SK-N-MC (cell line): ENCODE results near the gene NRP2.

ENCODE experiments used
- DNase-seq: peaks from one replicate; pipeline ENCODE4 v3.0.0-alpha.2; 2011; ENCODE audit warnings: low read depth, low spot score
- H3K27ac ChIP-seq: fragments of 200-600 bp; sonication (generic); 2 replicates; pipeline ENCODE4 v1.5.1; 2016; ENCODE audit warnings: mixed run types
- H3K36me3 ChIP-seq: fragments of 200-600 bp; sonication (generic); 2 replicates; pipeline ENCODE4 v1.6.1; 2017; ENCODE audit warnings: antibody characterized with exemption, low read length, mixed read lengths; ENCODE audit not compliant: insufficient read depth
- H3K4me3 ChIP-seq: fragments of 200-600 bp; sonication (generic); 2 replicates; pipeline ENCODE4 v1.5.1; 2016
- H3K9ac ChIP-seq: fragments of 200-600 bp; sonication (generic); 2 replicates; pipeline ENCODE4 v1.8.0; 2017; ENCODE audit warnings: mixed run types, mixed read lengths; ENCODE audit not compliant: insufficient read length
- H3K9me3 ChIP-seq: fragments of 200-600 bp; sonication (generic); 2 replicates; pipeline ENCODE4 v1.6.1; 2017; ENCODE audit warnings: low read depth, mild to moderate bottlenecking, antibody characterized with exemption, low read length, moderate library complexity, mixed read lengths
- EZH2 ChIP-seq: fragments of 200-600 bp; sonication (generic); IDR thresholded peaks from one replicate; pipeline ENCODE4 v1.6.1; 2017; ENCODE audit warnings: antibody characterized with exemption
- FOXP2 ChIP-seq: optimal IDR thresholded peaks from 2 replicates; pipeline ENCODE3; 2011; ENCODE audit warnings: mild to moderate bottlenecking, moderate library complexity; ENCODE audit not compliant: insufficient read depth; ENCODE audit errors: extremely low read length, control extremely low read depth
- POLR2AphosphoS5 ChIP-seq: IDR thresholded peaks from 2 replicates; pipeline ENCODE4 v1.6.1; 2012; ENCODE audit warnings: mild to moderate bottlenecking, low read depth, low read length, borderline replicate concordance

NRP2 gene

GRCh38 chr2:205763708-205764211 is 81.5 kb downstream of the NRP2 start:
- no peak overlapping the region for H3K27ac ChIP-seq
- no peak overlapping the region for H3K9ac ChIP-seq
- no peak for TF ChIP-seq EZH2
- no peak for TF ChIP-seq FOXP2
- no peak for TF ChIP-seq POLR2AphosphoS5
- no peak for DNase-seq
- H3K4me3 ChIP-seq: no peak overlapping the region
- H3K9me3 ChIP-seq: no peaks in the 10 kb centered on the region
- H3K36me3 ChIP-seq: no peaks in the 10 kb centered on the region

- no peak for DNase-seq
- H3K9ac ChIP-seq: no peak overlapping the region
- no peak overlapping the region for H3K27ac ChIP-seq
Observed at GRCh38 chr2:205764270-205764746, 82.0 kb downstream of the NRP2 start.

DNA sequence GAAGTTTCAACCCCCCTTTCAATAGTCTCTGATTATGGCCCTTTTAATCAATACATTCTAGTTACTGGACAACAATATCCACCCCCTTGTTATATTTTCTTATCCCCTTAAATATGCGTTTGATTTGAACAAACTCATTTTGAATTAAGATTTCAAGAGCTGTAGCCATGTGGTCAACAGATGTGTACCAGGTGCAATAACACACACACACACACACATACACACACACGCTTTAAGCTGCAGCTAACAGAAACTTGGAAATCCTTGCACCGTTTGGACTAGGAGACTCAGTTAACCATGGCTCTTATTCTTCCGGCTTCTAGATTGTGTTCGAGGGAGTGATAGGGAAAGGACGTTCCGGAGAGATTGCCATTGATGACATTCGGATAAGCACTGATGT is 82.8 kb downstream of the NRP2 start:
- Histone ChIP-seq H3K9me3 (no peaks in the 10 kb centered on the region), H3K27ac (no peak overlapping the region), H3K36me3 (no peaks in the 10 kb centered on the region), H3K9ac (no peak overlapping the region), H3K4me3 (no peak overlapping the region)
- TF ChIP-seq FOXP2 (no peak), EZH2 (no peak), POLR2AphosphoS5 (no peak)
- no peak for DNase-seq

More at GRCh38 chr2:205764270-205764746, 82.0 kb downstream of the NRP2 start:
- TF ChIP-seq EZH2: no peak
- TF ChIP-seq FOXP2: no peak
- no peak for TF ChIP-seq POLR2AphosphoS5
- no peaks in the 10 kb centered on the region for H3K9me3 ChIP-seq
- H3K4me3 ChIP-seq: no peak overlapping the region
- H3K36me3 ChIP-seq: no peaks in the 10 kb centered on the region

- Histone ChIP-seq H3K4me3 (no peak overlapping the region), H3K27ac (no peak overlapping the region), H3K9ac (no peak overlapping the region), H3K9me3 (no peaks in the 10 kb centered on the region), H3K36me3 (no peaks in the 10 kb centered on the region)
- TF ChIP-seq POLR2AphosphoS5 (no peak), FOXP2 (no peak), EZH2 (no peak)
- DNase-seq: peak; percentile 22
Observed at GRCh38 chr2:205766779-205767359, 84.6 kb downstream of the NRP2 start.

GRCh38 chr2:205767617-205768016 is 85.3 kb downstream of the NRP2 start:
- DNase-seq: no peak
- no peaks in the 10 kb centered on the region for H3K36me3 ChIP-seq
- no peak overlapping the region for H3K4me3 ChIP-seq

GRCh38 chr2:205768341-205768740 is 86.0 kb downstream of the NRP2 start:
- TF ChIP-seq FOXP2 (no peak), POLR2AphosphoS5 (no peak), EZH2 (no peak)
- no peaks in the 10 kb centered on the region for H3K36me3 ChIP-seq
- no peak overlapping the region for H3K4me3 ChIP-seq
- no peak for DNase-seq
- no peaks in the 10 kb centered on the region for H3K9me3 ChIP-seq
- H3K9ac ChIP-seq: no peak overlapping the region
- H3K27ac ChIP-seq: no peak overlapping the region

More at GRCh38 chr2:205767617-205768016, 85.3 kb downstream of the NRP2 start:
- no peak for TF ChIP-seq FOXP2
- no peak for TF ChIP-seq EZH2
- TF ChIP-seq POLR2AphosphoS5: no peak
- no peaks in the 10 kb centered on the region for H3K9me3 ChIP-seq
- H3K27ac ChIP-seq: no peak overlapping the region
- H3K9ac ChIP-seq: no peak overlapping the region

- no peak overlapping the region for H3K9ac ChIP-seq
- H3K4me3 ChIP-seq: no peak overlapping the region
- no peaks in the 10 kb centered on the region for H3K9me3 ChIP-seq
- no peaks in the 10 kb centered on the region for H3K36me3 ChIP-seq
- no peak overlapping the region for H3K27ac ChIP-seq
- no peak for DNase-seq
- no peak for TF ChIP-seq EZH2
- TF ChIP-seq POLR2AphosphoS5: no peak
- TF ChIP-seq FOXP2: no peak
Observed at GRCh38 chr2:205768815-205769494, 86.7 kb downstream of the NRP2 start.

DNA sequence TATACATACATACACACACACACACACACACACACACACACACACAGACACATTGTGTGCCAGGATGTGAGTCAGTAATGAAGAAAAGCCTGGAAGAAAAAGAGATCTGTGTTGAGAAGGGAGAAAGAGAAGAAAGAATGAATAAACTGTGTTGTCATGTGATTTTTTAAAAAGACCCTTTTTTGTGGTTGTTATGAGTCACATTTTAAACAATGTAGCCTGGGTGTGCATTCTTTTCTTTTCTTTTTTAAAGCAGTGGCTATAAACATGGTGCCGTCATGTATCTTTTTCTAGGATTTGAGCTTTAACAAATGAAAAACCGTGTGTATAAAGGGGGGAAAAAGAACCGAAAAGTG is 87.2 kb downstream of the NRP2 start:
- DNase-seq: no peak
- TF ChIP-seq POLR2AphosphoS5 (no peak), EZH2 (no peak), FOXP2 (no peak)
- no peak overlapping the region for H3K9ac ChIP-seq
- no peaks in the 10 kb centered on the region for H3K36me3 ChIP-seq
- no peaks in the 10 kb centered on the region for H3K9me3 ChIP-seq
- H3K4me3 ChIP-seq: no peak overlapping the region
- H3K27ac ChIP-seq: no peak overlapping the region

GRCh38 chr2:205769879-205770278 is 87.6 kb downstream of the NRP2 start:
- DNase-seq: no peak
- no peak overlapping the region for H3K9ac ChIP-seq
- TF ChIP-seq POLR2AphosphoS5: no peak
- no peak for TF ChIP-seq EZH2
- TF ChIP-seq FOXP2: no peak
- H3K4me3 ChIP-seq: no peak overlapping the region
- no peak overlapping the region for H3K27ac ChIP-seq
- no peaks in the 10 kb centered on the region for H3K36me3 ChIP-seq
- H3K9me3 ChIP-seq: no peaks in the 10 kb centered on the region
